Keratinocyte (primary cell): ENCODE measurements around the gene FARP1. TPM values are rescaled to one million over a fixed set of nuclear protein-coding genes. Genes with fewer than 3 reads are reported as not detected.

Source experiments
- DNase-seq: peaks from one replicate; pipeline ENCODE4 v3.0.0-alpha.2; 2011; ENCODE audit warnings: low read depth, missing footprints, low spot score
- FAIRE-seq: peaks from 2 replicates; lab custom pipeline; 2011; peaks lifted over from hg19 to GRCh38; lab: Jason Lieb, UNC
- H2AFZ ChIP-seq: 2 replicates; pipeline ENCODE4 v1.6.0; 2012; ENCODE audit warnings: low read length, control low read depth, inconsistent platforms; ENCODE audit not compliant: control insufficient read depth
- H3K27ac ChIP-seq: 2 replicates; pipeline ENCODE4 v1.5.1; 2011; ENCODE audit warnings: low read length; ENCODE audit not compliant: control insufficient read depth, insufficient read depth
- H3K27me3 ChIP-seq: 3 replicates; pipeline ENCODE4 v1.6.0; 2011; ENCODE audit warnings: low read length; ENCODE audit not compliant: control insufficient read depth, insufficient read depth; ENCODE audit errors: extremely low read depth
- H3K36me3 ChIP-seq, 2 experiments: 2 replicates in 1 of 2; 3 replicates in 1 of 2; pipeline ENCODE4 v1.5.1; 2011; ENCODE audit warnings: low read length in 2 of 2, mild to moderate bottlenecking in 1 of 2; ENCODE audit not compliant: control insufficient read depth in 2 of 2, insufficient read depth in 2 of 2; ENCODE audit errors: extremely low read depth in 1 of 2
- H3K4me1 ChIP-seq: 3 replicates; pipeline ENCODE4 v1.5.1; 2011; ENCODE audit warnings: low read length; ENCODE audit not compliant: control insufficient read depth, insufficient read depth; ENCODE audit errors: extremely low read depth
- H3K4me2 ChIP-seq: 3 replicates; pipeline ENCODE4 v1.6.0; 2011; ENCODE audit warnings: low read depth, low read length; ENCODE audit not compliant: control insufficient read depth, insufficient read depth; ENCODE audit errors: extremely low read depth
- H3K4me3 ChIP-seq, 3 experiments: fragments of 200-600 bp in 1 of 3; sonication (generic) in 1 of 3; 2 replicates in 2 of 3; 3 replicates in 1 of 3; pipeline ENCODE4 v1.5.1; 2011 to 2016; ENCODE audit warnings: low read length in 3 of 3, mild to moderate bottlenecking in 3 of 3, control low read depth in 2 of 3, inconsistent platforms in 1 of 3, low read depth in 1 of 3, mixed read lengths in 1 of 3, mixed run types in 1 of 3, moderate library complexity in 1 of 3; ENCODE audit not compliant: control insufficient read depth in 2 of 3, insufficient read depth in 2 of 3; ENCODE audit errors: extremely low read depth in 1 of 3
- H3K79me2 ChIP-seq: 2 replicates; pipeline ENCODE4 v1.6.0; 2012; ENCODE audit warnings: low read length; ENCODE audit not compliant: control insufficient read depth, insufficient read depth
- H3K9ac ChIP-seq: 3 replicates; pipeline ENCODE4 v1.6.0; 2011; ENCODE audit warnings: low read length; ENCODE audit not compliant: control insufficient read depth, insufficient read depth; ENCODE audit errors: extremely low read depth
- H3K9me1 ChIP-seq: 3 replicates; pipeline ENCODE4 v1.6.0; 2011; ENCODE audit warnings: low read length; ENCODE audit not compliant: control insufficient read depth, insufficient read depth; ENCODE audit errors: extremely low read depth
- H3K9me3 ChIP-seq: 2 replicates; pipeline ENCODE4 v1.5.1; 2012; ENCODE audit warnings: low read depth, low read length; ENCODE audit not compliant: control insufficient read depth
- H4K20me1 ChIP-seq: 3 replicates; pipeline ENCODE4 v1.6.0; 2011; ENCODE audit warnings: low read length; ENCODE audit not compliant: control insufficient read depth, insufficient read depth; ENCODE audit errors: extremely low read depth
- EZH2 ChIP-seq: IDR thresholded peaks from one replicate; pipeline ENCODE4 v1.6.1; 2012; ENCODE audit warnings: inconsistent platforms, mild to moderate bottlenecking, low read length, moderate library complexity
- dilution Hi-C: fragments of 300-500 bp; cut with MboI; formaldehyde crosslinking; loops from one replicate; pipeline ENCODE4 v1.7.0; 2020; ENCODE audit warnings: low sequenced_read_pairs; ENCODE audit not compliant: extremely low pct_ligation_motif_present
- polyA plus RNA-seq, 5 experiments: library from polyadenylated mRNA; depleted of rRNA in 3 of 5; stranded (reverse) in 3 of 5; stranded (forward) in 1 of 5; unstranded in 1 of 5; fragments of >200 nt; gene quantifications; 1 replicate in 1 of 5; 2 replicates in 3 of 5; 3 replicates in 1 of 5; pipeline versions ENCODE4 v1.2.1 to v1.2.3, GENCODE V29; 2011 to 2012; ENCODE audit warnings: missing spikeins in 2 of 5, low read depth in 1 of 5, low replicate concordance in 1 of 5
- TF ChIP-seq, protein P1 (sequence below), 3 experiments: IDR thresholded peaks in 1 of 3; conservative IDR thresholded peaks in 1 of 3; optimal IDR thresholded peaks in 1 of 3; 2 replicates in 2 of 3; 3 replicates in 1 of 3; pipeline versions ENCODE3 to v1.5.1; 2011; ENCODE audit warnings: low read length in 3 of 3, mild to moderate bottlenecking in 3 of 3, moderate library complexity in 2 of 3, control low read depth in 1 of 3, inconsistent platforms in 1 of 3; ENCODE audit not compliant: insufficient read depth in 2 of 3; ENCODE audit errors: extremely low read depth in 1 of 3

Gene FARP1
- polyA plus RNA-seq, 1 donor (not counting 4 experiments of a cell fraction or from before 2014, with no cell fraction given), result 10.3 TPM

DNA sequence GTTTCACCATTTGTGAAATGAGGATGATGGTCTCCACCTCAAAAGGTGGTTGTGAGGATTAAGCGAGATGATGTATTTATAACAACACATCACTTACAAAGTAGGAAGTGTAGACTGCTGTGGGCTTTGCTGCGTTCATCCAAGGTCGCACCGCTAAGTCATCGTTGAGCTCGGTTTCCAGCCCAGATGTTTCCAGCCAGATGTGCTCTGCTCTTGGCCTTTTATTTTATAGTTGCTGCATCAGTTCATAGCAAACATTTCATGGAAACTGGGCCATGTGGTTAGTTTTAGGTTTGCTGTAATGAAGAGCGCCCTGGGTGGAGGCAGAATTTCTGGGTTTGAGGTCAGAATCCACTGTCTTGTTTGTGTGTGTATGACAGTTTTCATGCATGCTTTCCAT, 110.6 kb downstream of the FARP1 start:
- TF ChIP-seq, protein P1, sequence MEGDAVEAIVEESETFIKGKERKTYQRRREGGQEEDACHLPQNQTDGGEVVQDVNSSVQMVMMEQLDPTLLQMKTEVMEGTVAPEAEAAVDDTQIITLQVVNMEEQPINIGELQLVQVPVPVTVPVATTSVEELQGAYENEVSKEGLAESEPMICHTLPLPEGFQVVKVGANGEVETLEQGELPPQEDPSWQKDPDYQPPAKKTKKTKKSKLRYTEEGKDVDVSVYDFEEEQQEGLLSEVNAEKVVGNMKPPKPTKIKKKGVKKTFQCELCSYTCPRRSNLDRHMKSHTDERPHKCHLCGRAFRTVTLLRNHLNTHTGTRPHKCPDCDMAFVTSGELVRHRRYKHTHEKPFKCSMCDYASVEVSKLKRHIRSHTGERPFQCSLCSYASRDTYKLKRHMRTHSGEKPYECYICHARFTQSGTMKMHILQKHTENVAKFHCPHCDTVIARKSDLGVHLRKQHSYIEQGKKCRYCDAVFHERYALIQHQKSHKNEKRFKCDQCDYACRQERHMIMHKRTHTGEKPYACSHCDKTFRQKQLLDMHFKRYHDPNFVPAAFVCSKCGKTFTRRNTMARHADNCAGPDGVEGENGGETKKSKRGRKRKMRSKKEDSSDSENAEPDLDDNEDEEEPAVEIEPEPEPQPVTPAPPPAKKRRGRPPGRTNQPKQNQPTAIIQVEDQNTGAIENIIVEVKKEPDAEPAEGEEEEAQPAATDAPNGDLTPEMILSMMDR (optimal IDR thresholded peaks at IDR 0.05 in 1 of 3, IDR thresholded peaks at IDR 0.05 in 1 of 3, conservative IDR thresholded peaks at IDR 0.05 in 1 of 3; ENCODE audit: extremely low read depth in 1 of 3, insufficient read depth in 2 of 3, low read length in 3 of 3), result no peak
- no peak for TF ChIP-seq EZH2

DNA sequence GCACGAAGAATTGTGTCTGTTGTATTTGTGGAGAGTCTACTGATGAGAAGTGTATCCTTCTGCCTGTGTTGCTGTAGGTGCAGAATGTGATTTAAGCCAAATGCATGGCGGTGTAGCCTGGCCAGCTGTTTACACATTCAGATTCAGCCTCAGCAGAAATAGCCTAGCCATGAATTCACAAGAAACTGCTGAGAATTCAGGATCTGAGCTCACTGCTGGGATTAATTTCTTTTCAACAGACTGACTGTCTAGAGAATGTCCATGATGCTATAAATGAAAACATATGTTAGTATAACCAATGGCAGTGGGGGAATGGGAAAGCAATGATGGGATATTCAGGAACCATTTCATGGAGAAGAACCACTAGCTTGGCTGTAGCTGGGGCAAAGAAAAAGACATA, 111.6 kb downstream of the FARP1 start:
- H4K20me1 ChIP-seq, result no peaks in the 10 kb centered on the region
- H3K4me3 ChIP-seq, result no peak overlapping the region
- H3K9ac ChIP-seq, result no peak overlapping the region
- no peak overlapping the region for H3K4me2 ChIP-seq
- dilution Hi-C loops, result no loop called here
- no peaks in the 10 kb centered on the region for H3K79me2 ChIP-seq
- no peak for FAIRE-seq
- H3K27ac ChIP-seq, result no peak overlapping the region
- H2AFZ ChIP-seq, result no peak overlapping the region
- no peaks in the 10 kb centered on the region for H3K9me3 ChIP-seq
- H3K36me3 ChIP-seq, result no peaks in the 10 kb centered on the region
- peaks cover 4% of the 10 kb centered on the region for H3K4me1 ChIP-seq
- no peak for TF ChIP-seq EZH2
- TF ChIP-seq, protein P1 (optimal IDR thresholded peaks at IDR 0.05 in 1 of 3, IDR thresholded peaks at IDR 0.05 in 1 of 3, conservative IDR thresholded peaks at IDR 0.05 in 1 of 3; ENCODE audit: extremely low read depth in 1 of 3, insufficient read depth in 2 of 3, low read length in 3 of 3), result no peak
- no peaks in the 10 kb centered on the region for H3K27me3 ChIP-seq
- no peak for DNase-seq
- no peaks in the 10 kb centered on the region for H3K9me1 ChIP-seq

More for the DNA sequence above, 110.6 kb downstream of the FARP1 start:
- no peaks in the 10 kb centered on the region for H3K27me3 ChIP-seq
- H4K20me1 ChIP-seq, result no peaks in the 10 kb centered on the region
- H3K9me3 ChIP-seq, result no peaks in the 10 kb centered on the region
- H3K79me2 ChIP-seq, result no peaks in the 10 kb centered on the region
- dilution Hi-C loops, result no loop called here
- H3K9ac ChIP-seq, result no peak overlapping the region
- FAIRE-seq (no peak), DNase-seq (no peak)
- H3K4me2 ChIP-seq, result no peak overlapping the region
- H2AFZ ChIP-seq, result no peak overlapping the region
- H3K9me1 ChIP-seq, result no peaks in the 10 kb centered on the region
- H3K27ac ChIP-seq, result no peak overlapping the region
- peaks cover 4% of the 10 kb centered on the region for H3K4me1 ChIP-seq
- no peak overlapping the region for H3K4me3 ChIP-seq
- no peaks in the 10 kb centered on the region for H3K36me3 ChIP-seq
